T-helper 17 cell (primary cell): ENCODE measurements around the gene GET4. TPM values are rescaled to one million over a fixed set of nuclear protein-coding genes. Genes with fewer than 3 reads are reported as not detected.
"Not testable (repeated sequence)": the region's sequence is repeated elsewhere in the genome, so short reads cannot be mapped to it uniquely, and the experiment has no call there.

Experiments
- ATAC-seq: fragments of 150-1000 bp; cut with Tn5 transposase; 2 replicates; pipeline ENCODE4 v1.10.0; 2021; ENCODE audit warnings: mild to moderate bottlenecking, moderate library complexity
- DNase-seq, 3 donors: peaks; one replicate each; pipeline versions ENCODE4 v3.0.0 to v3.0.0-alpha.2; 2020 to 2021
- H3K9me3 ChIP-seq: one replicate; pipeline ENCODE4 v1.7.0; 2013; ENCODE audit warnings: low read length, mild to moderate bottlenecking; ENCODE audit not compliant: control insufficient read depth, poor library complexity, severe bottlenecking
- H3K27ac Mint-ChIP-seq: one replicate; pipeline ENCODE4 v1.8.0; 2022; ENCODE audit warnings: mild to moderate bottlenecking, moderate library complexity, mixed read lengths
- H3K27me3 Mint-ChIP-seq: one replicate; pipeline ENCODE4 v1.8.0; 2022; ENCODE audit warnings: mixed read lengths
- H3K36me3 Mint-ChIP-seq: one replicate; pipeline ENCODE4 v1.8.0; 2022; ENCODE audit warnings: low read depth, mixed read lengths
- H3K4me1 Mint-ChIP-seq: one replicate; pipeline ENCODE4 v1.8.0; 2022; ENCODE audit warnings: mild to moderate bottlenecking, mixed read lengths
- H3K4me3 Mint-ChIP-seq: one replicate; pipeline ENCODE4 v1.8.0; 2022; ENCODE audit warnings: mild to moderate bottlenecking, moderate library complexity, mixed read lengths
- total RNA-seq, 4 donors: library from RNA in 2 of 4; stranded (reverse) in 2 of 4; gene quantifications; one replicate each; pipeline ENCODE4 v1.2.3 and lab custom pipeline; 2022 to 2026

The GET4 gene
- total RNA-seq, 2 donors from 2014 or later, result 58.5 to 81.0 TPM

DNA sequence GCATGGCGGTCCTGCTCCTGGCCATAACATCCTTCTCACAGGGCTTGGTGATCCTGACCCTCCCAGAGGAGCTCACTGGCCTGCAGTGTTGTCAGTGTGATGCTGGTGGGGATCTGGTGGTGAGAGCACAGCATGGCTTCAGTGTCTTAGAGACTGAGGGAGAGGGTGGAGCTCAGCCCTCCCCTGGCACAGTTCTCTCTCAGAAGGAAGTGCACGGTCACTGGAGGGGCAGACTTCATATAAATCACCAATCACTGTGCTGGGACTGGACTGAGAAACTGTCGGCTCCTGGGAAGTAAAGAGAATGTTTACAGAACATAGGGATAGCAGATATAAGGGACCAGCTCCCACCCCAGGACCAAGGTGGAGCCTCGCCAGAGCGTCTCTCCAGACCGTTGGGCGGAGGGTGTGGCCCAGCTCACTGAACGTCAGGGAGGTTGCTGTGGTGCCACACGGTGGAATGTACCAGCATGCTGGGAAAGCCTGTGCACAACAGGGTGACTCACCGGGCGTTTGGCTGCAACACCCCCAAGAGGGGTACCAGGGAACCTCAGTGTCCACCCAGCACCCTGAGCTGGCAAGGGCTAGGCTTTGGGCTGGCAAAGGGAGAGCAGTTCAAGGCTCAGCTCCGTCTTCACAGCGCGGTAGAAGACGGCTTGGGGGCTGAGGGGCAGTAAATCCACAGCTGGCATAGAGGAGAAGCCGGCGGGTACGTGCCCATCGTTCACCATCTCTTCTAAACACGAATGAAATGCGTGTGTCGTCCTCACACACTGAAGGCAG lies 8.8 kb upstream of the GET4 start:
- Mint-ChIP-seq H3K4me1 (peaks cover 2% of the 10 kb centered on the region), H3K27ac (no peak overlapping the region), H3K4me3 (no peak overlapping the region), H3K36me3 (peaks cover 5% of the 10 kb centered on the region), H3K27me3 (no peaks in the 10 kb centered on the region)
- H3K9me3 ChIP-seq, result no peaks in the 10 kb centered on the region
- no peak for DNase-seq
- no peak for ATAC-seq

GRCh38 chr7:868189-868486 lies 8.2 kb upstream of the GET4 start:
- no peaks in the 10 kb centered on the region for H3K27me3 Mint-ChIP-seq
- H3K36me3 Mint-ChIP-seq, result peaks cover 5% of the 10 kb centered on the region

DNA sequence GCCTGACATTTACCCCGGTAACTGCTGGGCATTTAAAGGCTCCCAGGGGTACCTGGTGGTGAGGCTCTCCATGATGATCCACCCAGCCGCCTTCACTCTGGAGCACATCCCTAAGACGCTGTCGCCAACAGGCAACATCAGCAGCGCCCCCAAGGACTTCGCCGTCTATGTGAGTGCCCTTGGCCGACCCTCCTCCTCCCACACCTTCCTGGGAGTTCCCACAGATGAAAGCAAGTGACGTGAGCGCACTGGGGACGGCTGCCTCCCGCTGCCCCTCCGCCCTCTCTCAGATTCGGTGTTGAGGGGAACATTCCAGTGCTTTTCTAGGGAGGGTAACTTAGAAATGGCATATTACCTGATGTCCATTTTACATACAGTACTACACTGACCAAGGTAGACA lies 7.0 kb upstream of the GET4 start:
- Mint-ChIP-seq H3K27me3 (no peaks in the 10 kb centered on the region), H3K4me1 (peaks cover 10% of the 10 kb centered on the region), H3K27ac (no peak overlapping the region), H3K4me3 (no peak overlapping the region), H3K36me3 (peaks cover 5% of the 10 kb centered on the region)
- DNase-seq, result no peak
- no peak for ATAC-seq
- no peaks in the 10 kb centered on the region for H3K9me3 ChIP-seq

More at GRCh38 chr7:868189-868486, 8.2 kb upstream of the GET4 start:
- DNase-seq, result no peak
- no peaks in the 10 kb centered on the region for H3K9me3 ChIP-seq
- H3K4me1 Mint-ChIP-seq, result peaks cover 4% of the 10 kb centered on the region
- H3K4me3 Mint-ChIP-seq, result no peak overlapping the region
- ATAC-seq, result no peak
- no peak overlapping the region for H3K27ac Mint-ChIP-seq

GRCh38 chr7:871900-872537 lies 4.3 kb upstream of the GET4 start:
- no peak for ATAC-seq
- Mint-ChIP-seq H3K27me3 (no peaks in the 10 kb centered on the region), H3K36me3 (peaks cover 2% of the 10 kb centered on the region), H3K27ac (peak overlapping the region; percentile 60), H3K4me1 (peaks cover 10% of the 10 kb centered on the region), H3K4me3 (no peak overlapping the region)
- no peak for DNase-seq
- no peaks in the 10 kb centered on the region for H3K9me3 ChIP-seq

- H3K27me3 Mint-ChIP-seq, H3K27ac Mint-ChIP-seq, H3K36me3 Mint-ChIP-seq, H3K4me3 Mint-ChIP-seq, ATAC-seq, H3K9me3 ChIP-seq, DNase-seq, H3K4me1 Mint-ChIP-seq: not testable (repeated sequence)
Observed at GRCh38 chr7:872685-873084, 3.7 kb upstream of the GET4 start.

GRCh38 chr7:873367-874002 lies 2.9 kb upstream of the GET4 start:
- peaks cover 11% of the 10 kb centered on the region for H3K4me1 Mint-ChIP-seq
- H3K36me3 Mint-ChIP-seq, result peaks cover 2% of the 10 kb centered on the region
- no peaks in the 10 kb centered on the region for H3K9me3 ChIP-seq
- peak; percentile 29 for ATAC-seq
- no peak overlapping the region for H3K4me3 Mint-ChIP-seq
- peak; percentile 48 to 57 (median 53) for DNase-seq
- no peaks in the 10 kb centered on the region for H3K27me3 Mint-ChIP-seq
- H3K27ac Mint-ChIP-seq, result peak overlapping the region; percentile 68

GRCh38 chr7:874031-874749 lies 2.2 kb upstream of the GET4 start:
- Mint-ChIP-seq H3K36me3 (peaks cover 2% of the 10 kb centered on the region), H3K27me3 (no peaks in the 10 kb centered on the region), H3K27ac (peak overlapping the region; percentile 68), H3K4me3 (no peak overlapping the region), H3K4me1 (peaks cover 11% of the 10 kb centered on the region)
- no peak for DNase-seq
- H3K9me3 ChIP-seq, result no peaks in the 10 kb centered on the region
- no peak for ATAC-seq

GRCh38 chr7:875051-875450 lies 1.3 kb upstream of the GET4 start:
- Mint-ChIP-seq H3K4me1 (peaks cover 11% of the 10 kb centered on the region), H3K27me3 (no peaks in the 10 kb centered on the region), H3K4me3 (no peak overlapping the region), H3K36me3 (peaks cover 2% of the 10 kb centered on the region), H3K27ac (no peak overlapping the region)
- ATAC-seq (no peak), DNase-seq (no peak)
- H3K9me3 ChIP-seq, result no peaks in the 10 kb centered on the region

GRCh38 chr7:875476-876076 lies 778 bp upstream of the GET4 start:
- H3K36me3 Mint-ChIP-seq, result peaks cover under 1% of the 10 kb centered on the region
- H3K27ac Mint-ChIP-seq, result no peak overlapping the region
- peaks cover 11% of the 10 kb centered on the region for H3K4me1 Mint-ChIP-seq
- H3K27me3 Mint-ChIP-seq, result no peaks in the 10 kb centered on the region
- no peaks in the 10 kb centered on the region for H3K9me3 ChIP-seq
- DNase-seq, result no peak
- ATAC-seq, result no peak
- H3K4me3 Mint-ChIP-seq, result no peak overlapping the region

DNA sequence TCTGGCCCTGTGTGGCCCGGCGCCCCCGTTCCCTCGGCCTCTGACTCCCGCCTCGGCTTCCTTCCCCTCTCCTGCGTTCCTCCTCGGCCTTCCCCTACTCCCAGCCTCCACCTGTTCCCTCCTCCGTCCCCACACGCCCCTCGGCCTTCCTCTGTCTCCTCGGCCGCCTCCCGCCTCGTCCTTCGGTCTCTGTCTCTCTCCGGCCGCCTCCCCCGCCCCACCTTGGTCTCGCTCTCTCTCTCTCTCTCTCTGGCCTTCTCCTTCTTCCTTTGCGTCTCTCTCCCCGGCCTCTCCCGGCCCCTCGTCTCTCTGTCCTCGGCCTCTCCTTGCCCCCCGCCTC lies 588 bp downstream of the GET4 start:
- peak overlapping the region; percentile 93 for H3K27ac Mint-ChIP-seq
- no peaks in the 10 kb centered on the region for H3K27me3 Mint-ChIP-seq
- ATAC-seq (no peak), DNase-seq (no peak)
- H3K9me3 ChIP-seq, result no peaks in the 10 kb centered on the region
- H3K36me3 Mint-ChIP-seq, result no peaks in the 10 kb centered on the region
- peak overlapping the region; percentile 95 for H3K4me3 Mint-ChIP-seq
- peaks cover 13% of the 10 kb centered on the region for H3K4me1 Mint-ChIP-seq

GRCh38 chr7:877312-878232 lies 1.2 kb downstream of the GET4 start:
- Mint-ChIP-seq H3K27me3 (no peaks in the 10 kb centered on the region), H3K27ac (peak overlapping the region; percentile 93), H3K4me3 (peak overlapping the region; percentile 95), H3K36me3 (no peaks in the 10 kb centered on the region), H3K4me1 (peaks cover 14% of the 10 kb centered on the region)
- no peak for DNase-seq
- no peaks in the 10 kb centered on the region for H3K9me3 ChIP-seq
- ATAC-seq, result no peak

DNA sequence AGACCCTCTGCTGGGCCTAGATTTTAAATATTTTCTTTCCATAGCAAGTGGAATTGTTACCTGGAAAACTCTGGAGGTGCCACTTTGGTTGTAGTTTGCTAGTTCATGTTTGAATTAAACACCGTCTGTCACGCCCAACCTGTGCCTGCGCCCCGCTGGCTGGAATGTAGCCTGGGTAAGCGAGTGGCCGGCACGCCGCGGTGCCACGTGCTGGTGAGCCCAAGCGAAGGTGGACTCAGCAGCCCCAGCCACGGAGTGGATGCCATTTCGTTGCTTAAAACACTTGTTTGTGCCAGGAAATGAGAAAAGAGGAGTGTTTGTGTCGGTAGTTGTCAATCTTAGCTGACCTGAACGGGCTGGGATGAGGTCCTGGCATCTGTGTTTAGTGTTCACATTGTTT lies 2.7 kb downstream of the GET4 start:
- no peak overlapping the region for H3K27ac Mint-ChIP-seq
- DNase-seq (no peak), ATAC-seq (no peak)
- H3K4me3 Mint-ChIP-seq, result peak overlapping the region; percentile 28
- no peaks in the 10 kb centered on the region for H3K27me3 Mint-ChIP-seq
- no peaks in the 10 kb centered on the region for H3K36me3 Mint-ChIP-seq
- H3K4me1 Mint-ChIP-seq, result peaks cover 13% of the 10 kb centered on the region
- H3K9me3 ChIP-seq, result no peaks in the 10 kb centered on the region
